ENCODE results near the gene TNFRSF8.

TNFRSF8 gene

DNA sequence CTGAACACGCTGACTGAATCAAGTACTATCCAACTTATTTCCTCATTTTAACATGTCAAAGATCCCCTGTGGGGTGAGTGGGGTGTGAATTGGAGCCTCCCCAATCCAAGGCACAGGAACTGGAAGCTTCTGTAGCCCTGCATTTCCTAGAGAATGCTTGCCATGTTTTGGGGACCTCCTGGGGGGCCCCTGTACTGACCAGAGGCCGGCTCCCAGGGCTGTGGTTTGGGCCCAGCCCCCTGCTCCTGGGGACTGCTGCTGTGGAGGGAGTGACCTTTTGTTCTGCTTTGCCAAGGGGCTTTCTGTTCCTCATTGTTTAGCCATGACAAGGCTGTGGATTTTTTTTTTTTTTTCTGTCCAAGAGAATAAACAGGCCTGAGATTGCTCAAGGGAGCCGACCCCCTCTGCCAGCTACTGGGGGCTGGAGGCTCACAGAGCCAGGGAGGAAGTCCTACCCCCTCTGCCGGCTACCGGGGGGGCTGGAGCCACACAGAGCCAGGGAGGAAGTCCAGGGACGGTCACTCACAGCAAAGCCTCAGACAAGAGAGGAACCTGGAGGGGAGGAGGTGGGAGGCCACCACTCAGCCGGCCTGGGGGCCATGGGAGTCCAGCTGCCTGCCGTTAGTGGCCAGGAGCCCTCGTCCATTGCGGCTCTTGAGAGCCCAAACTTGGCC lies 121.0 kb downstream of the TNFRSF8 start:
- H3K9ac ChIP-seq: peak overlapping the region; percentile 63 to 89 (median 78)
- peak in 8 of 11 experiments; percentile 15 to 87 (median 65); a peak in 10 of 22 replicates for TF ChIP-seq Cebpa-rat (IDR thresholded peaks at IDR 0.05)
- peak overlapping the region; percentile 78 to 100 (median 98) for H3K4me2 ChIP-seq

GRCh38 chr1:12185036-12185917 lies 122.2 kb downstream of the TNFRSF8 start:
- Histone ChIP-seq H3K9me3 (replicated peaks in 1 of 11) (no peaks in the 10 kb centered on the region), H3K4me2 (peak overlapping the region; percentile 78 to 100 (median 98)), H3K27ac (peak overlapping the region; percentile 74 to 98 (median 91)), H3K9ac (peak overlapping the region; percentile 63 to 89 (median 78)), H3K36me3 (peaks cover 0 to 88% (median 0%) of the 10 kb centered on the region in 11 experiments; a peak in 10 of 22 replicates), H3K4me3 (peak overlapping the region in 7 of 10 experiments; percentile 25 to 58 (median 40); a peak in 12 of 20 replicates), H3K27me3 (no peaks in the 10 kb centered on the region), H3K4me1 (peaks cover 41 to 98% (median 75%) of the 10 kb centered on the region in 10 experiments), H4K20me1 (peaks cover 0 to 97% (median 11%) of the 10 kb centered on the region in 11 experiments; a peak in 13 of 22 replicates)
- no peak for TF ChIP-seq Cebpa-rat (IDR thresholded peaks at IDR 0.05)

More for the DNA sequence above, 121.0 kb downstream of the TNFRSF8 start:
- H3K9me3 ChIP-seq (replicated peaks in 1 of 11): no peaks in the 10 kb centered on the region
- H3K4me1 ChIP-seq: peaks cover 52 to 98% (median 86%) of the 10 kb centered on the region in 10 experiments
- H3K27me3 ChIP-seq: no peaks in the 10 kb centered on the region
- peak overlapping the region in 7 of 10 experiments; percentile 25 to 58 (median 40); a peak in 13 of 20 replicates for H3K4me3 ChIP-seq
- peak overlapping the region; percentile 74 to 98 (median 91) for H3K27ac ChIP-seq
- peaks cover 2 to 97% (median 10%) of the 10 kb centered on the region in 11 experiments; a peak in 14 of 22 replicates for H4K20me1 ChIP-seq
- peaks cover 0 to 88% (median 0%) of the 10 kb centered on the region in 11 experiments; a peak in 10 of 22 replicates for H3K36me3 ChIP-seq

DNA sequence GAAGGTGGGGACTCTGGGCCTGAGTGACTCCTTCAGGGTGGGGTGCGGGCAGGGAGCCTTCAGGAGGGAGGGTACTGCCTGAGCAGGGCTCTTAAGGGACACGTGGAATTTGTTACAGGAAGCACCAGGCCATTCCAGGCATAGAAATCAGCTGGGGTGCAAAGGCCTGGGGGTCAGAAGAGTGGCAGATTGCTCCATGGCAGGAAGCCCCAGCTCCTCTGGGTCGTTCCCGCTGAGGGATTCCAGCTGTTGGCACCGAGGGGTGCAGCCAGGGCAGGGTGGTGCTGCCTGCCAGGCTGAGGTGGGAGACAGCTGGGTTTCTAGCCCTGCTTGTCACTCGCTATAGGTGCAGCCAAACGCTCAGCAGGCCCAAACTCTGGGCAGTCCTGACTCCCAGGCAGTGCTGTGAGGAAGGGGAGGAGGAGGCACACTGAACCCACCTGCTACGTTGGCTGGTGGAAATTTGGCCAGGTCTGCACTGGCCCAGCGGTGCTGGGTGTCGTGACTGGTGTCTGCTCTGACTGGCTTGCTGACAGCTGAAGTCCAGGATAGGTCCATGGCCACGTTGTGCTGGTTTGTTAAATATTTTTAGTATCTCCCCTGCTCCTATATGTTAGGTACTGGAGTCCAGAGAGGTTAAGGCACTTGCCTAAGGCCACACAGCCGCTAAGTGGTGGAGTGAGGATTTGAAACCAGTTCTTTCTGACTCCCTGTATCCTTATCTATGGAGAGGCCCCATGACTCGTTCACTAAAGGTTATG lies 123.0 kb downstream of the TNFRSF8 start:
- Histone ChIP-seq H4K20me1 (peaks cover 0 to 97% (median 15%) of the 10 kb centered on the region in 11 experiments; a peak in 14 of 22 replicates), H3K9ac (peak overlapping the region; percentile 63 to 89 (median 78)), H3K36me3 (peaks cover 0 to 88% (median 0%) of the 10 kb centered on the region in 11 experiments; a peak in 10 of 22 replicates), H3K27me3 (no peaks in the 10 kb centered on the region), H3K4me3 (peak overlapping the region in 4 of 10 experiments; percentile 39 to 58 (median 40); a peak in 5 of 20 replicates), H3K9me3 (replicated peaks in 1 of 11) (no peaks in the 10 kb centered on the region), H3K27ac (peak overlapping the region; percentile 74 to 98 (median 91); a peak in 21 of 22 replicates), H3K4me1 (peaks cover 32 to 98% (median 72%) of the 10 kb centered on the region in 10 experiments), H3K4me2 (peak overlapping the region; percentile 78 to 100 (median 98))
- no peak; a peak in 1 of 22 replicates for TF ChIP-seq Cebpa-rat (IDR thresholded peaks at IDR 0.05)

DNA sequence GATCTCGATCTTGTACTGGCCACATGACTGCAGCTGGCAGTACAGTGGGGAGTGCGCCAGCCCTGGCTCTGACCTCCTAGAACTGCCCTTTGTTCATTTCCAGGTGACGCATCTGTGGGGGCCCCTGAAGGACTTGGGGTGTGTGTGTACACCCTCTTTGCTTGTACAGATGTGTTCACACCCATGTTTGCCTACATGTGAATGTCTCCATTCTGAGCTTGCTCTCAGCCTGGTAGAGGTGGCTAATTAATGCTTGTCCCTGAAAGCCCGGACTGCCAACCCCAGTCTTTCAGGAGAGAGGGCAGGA lies 123.5 kb downstream of the TNFRSF8 start:
- no peaks in the 10 kb centered on the region for H3K9me3 ChIP-seq (replicated peaks in 1 of 11)
- peaks cover 0 to 88% (median 0%) of the 10 kb centered on the region in 11 experiments; a peak in 10 of 22 replicates for H3K36me3 ChIP-seq
- no peak overlapping the region for H3K4me3 ChIP-seq
- H4K20me1 ChIP-seq: peaks cover 0 to 97% (median 19%) of the 10 kb centered on the region in 11 experiments; a peak in 14 of 22 replicates
- H3K9ac ChIP-seq: peak overlapping the region in 7 of 11 experiments; percentile 3 to 89 (median 78); a peak in 8 of 22 replicates
- no peaks in the 10 kb centered on the region for H3K27me3 ChIP-seq
- peak overlapping the region in 10 of 11 experiments; percentile 78 to 100 (median 98); a peak in 16 of 22 replicates for H3K4me2 ChIP-seq
- TF ChIP-seq Cebpa-rat (IDR thresholded peaks at IDR 0.05): no peak
- H3K4me1 ChIP-seq: peaks cover 31 to 98% (median 71%) of the 10 kb centered on the region in 10 experiments
- peak overlapping the region in 9 of 11 experiments; percentile 76 to 98 (median 91); a peak in 13 of 22 replicates for H3K27ac ChIP-seq

GRCh38 chr1:12188115-12188514 lies 125.0 kb downstream of the TNFRSF8 start:
- H4K20me1 ChIP-seq: peaks cover 0 to 97% (median 26%) of the 10 kb centered on the region in 11 experiments; a peak in 14 of 22 replicates
- no peaks in the 10 kb centered on the region for H3K9me3 ChIP-seq (replicated peaks in 1 of 11)
- H3K9ac ChIP-seq: peak overlapping the region in 3 of 11 experiments; percentile 18 to 82 (median 75); a peak in 4 of 22 replicates
- peaks cover 39 to 98% (median 67%) of the 10 kb centered on the region in 10 experiments for H3K4me1 ChIP-seq
- H3K27me3 ChIP-seq: no peaks in the 10 kb centered on the region
- H3K4me3 ChIP-seq: no peak overlapping the region
- peak overlapping the region in 5 of 11 experiments; percentile 19 to 100 (median 99); a peak in 8 of 22 replicates for H3K4me2 ChIP-seq
- H3K36me3 ChIP-seq: peaks cover 0 to 88% (median 6%) of the 10 kb centered on the region in 11 experiments; a peak in 11 of 22 replicates
- TF ChIP-seq Cebpa-rat (IDR thresholded peaks at IDR 0.05): no peak
- peak overlapping the region in 2 of 11 experiments; percentile 25 to 91; a peak in 2 of 22 replicates for H3K27ac ChIP-seq

DNA sequence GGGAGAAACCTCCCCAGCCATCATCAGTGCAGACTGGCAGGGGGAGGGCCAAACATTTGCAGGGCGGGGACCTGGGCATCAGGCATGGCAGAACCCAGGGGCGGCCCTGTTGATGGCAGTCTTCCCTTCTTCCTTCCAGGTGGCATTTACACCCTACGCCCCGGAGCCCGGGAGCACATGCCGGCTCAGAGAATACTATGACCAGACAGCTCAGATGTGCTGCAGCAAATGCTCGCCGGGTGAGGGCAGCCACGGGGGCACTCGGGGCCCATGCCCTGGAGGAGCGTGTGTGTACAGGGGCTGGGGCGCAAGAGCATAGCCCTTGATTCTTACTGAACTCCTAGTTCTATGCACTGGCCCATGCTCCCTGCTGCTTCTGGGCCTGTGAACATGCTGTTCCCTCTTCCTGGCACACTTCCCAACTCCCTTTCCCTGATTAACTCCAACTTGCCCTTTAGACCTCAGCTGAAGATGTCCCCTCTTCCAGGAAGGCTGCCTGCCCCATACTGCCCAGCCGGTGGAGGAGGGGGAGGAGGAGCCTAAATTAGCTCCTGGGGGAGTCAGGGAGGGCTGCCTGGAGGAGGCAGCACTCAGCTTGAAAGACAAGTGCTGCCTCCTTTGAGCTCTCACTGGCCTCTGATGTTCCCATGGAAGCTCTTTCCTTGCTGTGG lies 125.7 kb downstream of the TNFRSF8 start:
- Histone ChIP-seq H3K9me3 (replicated peaks in 1 of 11) (no peaks in the 10 kb centered on the region), H3K9ac (peak overlapping the region in 2 of 11 experiments; percentile 75 to 82; a peak in 2 of 22 replicates), H3K4me2 (peak overlapping the region in 4 of 11 experiments; percentile 8 to 100 (median 98); a peak in 6 of 22 replicates), H3K4me1 (peaks cover 38 to 100% (median 67%) of the 10 kb centered on the region in 10 experiments), H3K27ac (peak overlapping the region in 1 of 11 experiments; percentile 25; a peak in 2 of 22 replicates), H4K20me1 (peaks cover 0 to 100% (median 26%) of the 10 kb centered on the region in 11 experiments; a peak in 14 of 22 replicates), H3K4me3 (no peak overlapping the region), H3K27me3 (no peaks in the 10 kb centered on the region), H3K36me3 (peaks cover 0 to 93% (median 9%) of the 10 kb centered on the region in 11 experiments; a peak in 11 of 22 replicates)
- no peak for TF ChIP-seq Cebpa-rat (IDR thresholded peaks at IDR 0.05)

GRCh38 chr1:12189328-12189682 lies 126.2 kb downstream of the TNFRSF8 start:
- Histone ChIP-seq H3K36me3 (peaks cover 0 to 99% (median 15%) of the 10 kb centered on the region in 11 experiments; a peak in 12 of 22 replicates), H3K4me1 (peaks cover 34 to 100% (median 68%) of the 10 kb centered on the region in 10 experiments), H3K9ac (peak overlapping the region in 2 of 11 experiments; percentile 75 to 82; a peak in 3 of 22 replicates), H3K4me2 (peak overlapping the region in 3 of 11 experiments; percentile 98 to 100 (median 99); a peak in 5 of 22 replicates), H3K27ac (no peak overlapping the region), H3K4me3 (no peak overlapping the region), H3K27me3 (no peaks in the 10 kb centered on the region), H3K9me3 (replicated peaks in 1 of 11) (no peaks in the 10 kb centered on the region), H4K20me1 (peaks cover 0 to 100% (median 26%) of the 10 kb centered on the region in 11 experiments; a peak in 14 of 22 replicates)
- no peak for TF ChIP-seq Cebpa-rat (IDR thresholded peaks at IDR 0.05)

Data from BLaER1 treated with 17β-estradiol and CSF1 and Interleukin-3, amounts not matched to agents 10 nM and 100 nM (cell line).